G401 (cell line): Measurements from ENCODE around the gene FAM204A. TPM values are rescaled to one million over a fixed set of nuclear protein-coding genes. Genes with fewer than 3 reads are reported as not detected.

Experiments used
- DNase-seq: peaks from one replicate; pipeline ENCODE4 v3.0.0-alpha.2; 2015; ENCODE audit warnings: low spot score
- in situ Hi-C: cut with HindIII; loops from 2 replicates; pipeline ENCODE4 v1.10.0; 2016; ENCODE audit warnings: low sequenced_read_pairs, mixed read lengths
- total RNA-seq: library from RNA; depleted of rRNA; stranded (reverse); fragments of >200 nt; shearing (Covaris generic); gene quantifications from 2 replicates; pipeline ENCODE4 v1.2.3, GENCODE V29; 2014; rRNA removed

The FAM204A gene
- 74.5 and 117 TPM in 2 replicates for total RNA-seq

- in situ Hi-C loops = no loop called here
- peak; percentile 94 for DNase-seq
These were observed at the start of gene FAM204A for GRCh38 chr10:118341791-118342637. FAM204A (minus strand) TSS chr10:118342324; CDS start chr10:118336415, 5,909 bp downstream.

GRCh38 chr10:118383699-118384098 is 41.6 kb upstream of the FAM204A start:
- no peak for DNase-seq
- in situ Hi-C loops = no loop called here

- no peak for DNase-seq
- in situ Hi-C loops = no loop called here
These were observed 41.1 kb upstream of the FAM204A start for GRCh38 chr10:118383063-118383689.

GRCh38 chr10:118374404-118374803 is 32.3 kb upstream of the FAM204A start:
- in situ Hi-C loops = no loop called here
- no peak for DNase-seq

GRCh38 chr10:118373786-118374185 is 31.7 kb upstream of the FAM204A start:
- DNase-seq = no peak
- in situ Hi-C loops = no loop called here

GRCh38 chr10:118370499-118370898 is 28.4 kb upstream of the FAM204A start:
- DNase-seq = no peak
- in situ Hi-C loops = no loop called here

GRCh38 chr10:118369641-118370205 is 27.6 kb upstream of the FAM204A start:
- DNase-seq = no peak
- in situ Hi-C loops = no loop called here

GRCh38 chr10:118365702-118366101 is 23.6 kb upstream of the FAM204A start:
- in situ Hi-C loops = no loop called here
- DNase-seq = no peak

- DNase-seq = no peak
- in situ Hi-C loops = no loop called here
These were observed 20.0 kb upstream of the FAM204A start for GRCh38 chr10:118362103-118362502.

GRCh38 chr10:118358327-118358726 is 16.2 kb upstream of the FAM204A start:
- DNase-seq = no peak
- in situ Hi-C loops = no loop called here

- in situ Hi-C loops = no loop called here
- DNase-seq = no peak
These were observed 15.7 kb upstream of the FAM204A start for GRCh38 chr10:118357841-118358240.

GRCh38 chr10:118356628-118357027 is 14.5 kb upstream of the FAM204A start:
- no peak for DNase-seq
- in situ Hi-C loops = no loop called here

- DNase-seq = no peak
- in situ Hi-C loops = no loop called here
These were observed 13.1 kb upstream of the FAM204A start for GRCh38 chr10:118355234-118355633.

- in situ Hi-C loops = no loop called here
- no peak for DNase-seq
These were observed 7.1 kb upstream of the FAM204A start for GRCh38 chr10:118349235-118349634.

GRCh38 chr10:118343549-118343948 is 1.4 kb upstream of the FAM204A start:
- no peak for DNase-seq
- in situ Hi-C loops = no loop called here

- in situ Hi-C loops = no loop called here
- no peak for DNase-seq
These were observed 991 bp upstream of the FAM204A start for GRCh38 chr10:118343115-118343514.

- no peak for DNase-seq
- in situ Hi-C loops = no loop called here
These were observed 505 bp upstream of the FAM204A start for GRCh38 chr10:118342638-118343020.

- no peak for DNase-seq
- in situ Hi-C loops = no loop called here
These were observed 1.6 kb downstream of the FAM204A start for GRCh38 chr10:118340486-118340885.

- no peak for DNase-seq
- in situ Hi-C loops = no loop called here
These were observed 3.0 kb downstream of the FAM204A start for GRCh38 chr10:118339111-118339510.

GRCh38 chr10:118337356-118337755 is 4.8 kb downstream of the FAM204A start:
- DNase-seq = no peak
- in situ Hi-C loops = no loop called here
